ENCODE measurements around the gene HELT.

HELT gene

DNA sequence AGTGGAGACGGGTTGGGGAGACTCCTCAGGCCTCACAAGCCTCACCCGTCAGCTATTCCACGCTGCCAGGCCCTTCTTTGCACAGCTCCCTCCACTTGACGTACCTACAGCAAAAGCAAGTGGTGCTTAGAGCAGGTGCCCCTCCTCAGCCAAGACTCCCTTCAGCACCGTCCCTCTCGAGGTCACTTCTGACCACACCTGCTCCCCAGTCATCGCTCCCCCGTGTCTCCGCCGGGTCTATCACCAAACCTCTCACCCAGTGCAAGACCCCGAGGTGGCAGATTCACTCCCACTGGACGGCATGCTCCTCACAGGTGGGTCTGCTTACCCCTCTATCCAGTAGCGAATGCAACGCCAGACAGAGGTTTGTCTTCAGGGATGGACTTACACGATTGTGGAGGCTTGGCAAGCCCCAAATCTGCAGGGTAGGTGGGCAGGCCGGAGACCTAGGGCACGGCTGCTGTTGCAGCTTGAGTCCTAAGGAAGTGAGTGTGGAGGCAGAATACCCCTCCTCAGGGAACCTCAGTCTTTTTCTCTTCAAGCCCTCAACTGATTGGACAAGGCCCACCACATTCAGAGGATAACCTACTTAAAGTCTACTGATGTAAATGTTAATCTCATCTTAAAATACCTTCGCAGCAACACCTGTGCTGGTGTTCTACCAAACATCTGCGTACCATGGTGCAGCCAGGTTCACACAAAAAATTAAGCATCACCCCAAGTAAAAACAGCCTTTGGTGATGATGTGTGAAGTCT is 14.5 kb upstream of the HELT start:
- no peak for DNase-seq

DNA sequence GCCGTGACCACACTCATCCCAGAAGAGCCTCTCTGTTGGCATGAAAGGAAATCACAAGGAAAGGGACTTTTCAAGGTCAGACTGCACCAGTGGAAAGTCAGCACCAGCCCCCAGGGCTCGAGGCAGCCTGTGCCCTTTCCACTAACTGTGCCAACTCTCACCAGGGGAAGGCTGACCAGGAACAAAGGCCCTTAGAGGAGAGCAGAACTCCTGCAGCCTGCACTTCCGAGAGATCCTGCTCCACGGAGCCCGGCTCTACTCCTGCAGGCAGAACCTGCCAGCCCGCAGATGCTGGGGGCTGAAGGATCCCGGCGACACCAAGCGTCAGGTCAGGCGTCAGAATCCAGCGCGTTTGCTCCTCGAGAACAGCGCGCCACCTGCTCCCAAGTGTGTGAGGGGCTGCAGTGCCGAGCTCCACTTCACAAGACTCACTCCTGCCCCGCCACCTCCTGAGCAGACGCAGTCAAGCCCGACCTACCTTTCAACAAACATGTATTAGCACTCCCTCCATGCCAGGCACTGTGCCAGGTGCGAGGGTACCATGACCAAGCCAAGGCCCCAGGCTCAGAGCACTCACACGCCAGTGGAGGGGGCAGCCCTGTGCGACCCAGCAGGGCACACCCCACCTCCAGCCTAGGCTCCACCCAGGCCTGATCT is 13.6 kb upstream of the HELT start:
- DNase-seq: no peak

GRCh38 chr4:185005219-185005819 is 13.0 kb upstream of the HELT start:
- peak; percentile 65 for DNase-seq

DNA sequence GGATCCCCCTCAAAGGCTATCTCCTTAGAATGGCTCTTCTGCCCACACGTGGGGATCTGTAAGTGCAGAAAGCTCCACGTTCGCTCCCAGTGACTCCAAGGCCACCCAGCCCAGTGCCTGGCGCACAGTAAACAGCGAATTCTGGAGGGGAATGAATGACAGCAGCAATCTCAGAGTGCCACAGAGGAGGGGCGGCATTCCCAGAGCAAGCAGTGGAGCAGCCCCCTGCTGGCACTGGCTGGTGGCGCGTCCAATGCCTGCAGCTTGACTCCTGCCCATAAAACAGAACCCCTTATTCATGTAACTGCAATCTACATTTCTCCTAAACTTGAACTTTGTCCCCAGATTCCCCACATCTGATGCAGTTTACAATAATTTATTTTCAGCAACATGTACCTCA is 6.9 kb upstream of the HELT start:
- DNase-seq: no peak

- DNase-seq: no peak
These were observed 4.7 kb upstream of the HELT start for GRCh38 chr4:185013417-185014125.

GRCh38 chr4:185015108-185015507 is 3.2 kb upstream of the HELT start:
- no peak for DNase-seq

DNA sequence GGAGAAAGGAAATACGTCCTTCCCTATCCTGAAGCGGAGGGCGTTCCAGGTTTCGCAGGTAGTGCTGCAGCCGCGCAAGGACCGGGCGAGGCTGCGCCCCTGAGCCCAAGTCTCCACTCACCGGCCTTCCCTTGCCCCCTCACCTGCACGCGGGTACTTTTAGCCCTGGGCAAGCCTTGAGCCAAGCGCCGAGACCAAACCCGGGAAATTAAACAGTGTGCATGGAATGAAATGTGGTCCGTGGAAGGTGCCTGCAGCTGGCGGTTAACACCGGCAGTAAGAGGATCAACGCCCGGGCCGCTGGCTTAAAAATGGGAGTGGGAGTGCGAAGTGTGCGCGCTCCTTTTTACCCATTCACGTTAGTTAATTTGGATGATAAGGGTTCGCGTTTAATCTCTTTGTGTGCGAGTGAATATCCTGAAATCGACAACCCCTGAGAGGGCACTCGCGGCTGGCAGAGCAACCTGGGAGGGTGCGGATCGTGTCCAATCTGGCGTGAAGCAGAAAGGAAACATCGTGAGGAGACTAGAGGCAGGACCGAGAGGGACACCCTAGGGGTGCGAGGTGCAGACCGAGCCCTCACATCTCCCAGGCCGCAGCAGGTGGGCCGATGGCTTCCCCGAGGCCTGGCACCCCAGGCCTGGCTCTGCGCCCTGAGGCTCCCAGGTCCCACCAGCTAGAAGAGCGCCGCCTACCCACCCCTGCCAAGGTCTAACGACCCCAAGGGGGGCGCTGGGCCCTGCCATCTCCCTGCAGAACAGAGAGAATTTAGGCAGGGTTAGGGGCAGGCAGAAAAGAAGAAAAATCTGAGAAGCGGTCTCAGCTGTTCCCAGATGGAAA is 2.0 kb upstream of the HELT start:
- no peak for DNase-seq

GRCh38 chr4:185016946-185017758 is 1.1 kb upstream of the HELT start:
- no peak for DNase-seq

- no peak for DNase-seq
These were observed 655 bp downstream of the HELT start for GRCh38 chr4:185018834-185019455.

- DNase-seq: no peak
These were observed 1.4 kb downstream of the HELT start for GRCh38 chr4:185019456-185020292.

- DNase-seq: no peak
These were observed 2.1 kb downstream of the HELT start for GRCh38 chr4:185020293-185020808.

DNA sequence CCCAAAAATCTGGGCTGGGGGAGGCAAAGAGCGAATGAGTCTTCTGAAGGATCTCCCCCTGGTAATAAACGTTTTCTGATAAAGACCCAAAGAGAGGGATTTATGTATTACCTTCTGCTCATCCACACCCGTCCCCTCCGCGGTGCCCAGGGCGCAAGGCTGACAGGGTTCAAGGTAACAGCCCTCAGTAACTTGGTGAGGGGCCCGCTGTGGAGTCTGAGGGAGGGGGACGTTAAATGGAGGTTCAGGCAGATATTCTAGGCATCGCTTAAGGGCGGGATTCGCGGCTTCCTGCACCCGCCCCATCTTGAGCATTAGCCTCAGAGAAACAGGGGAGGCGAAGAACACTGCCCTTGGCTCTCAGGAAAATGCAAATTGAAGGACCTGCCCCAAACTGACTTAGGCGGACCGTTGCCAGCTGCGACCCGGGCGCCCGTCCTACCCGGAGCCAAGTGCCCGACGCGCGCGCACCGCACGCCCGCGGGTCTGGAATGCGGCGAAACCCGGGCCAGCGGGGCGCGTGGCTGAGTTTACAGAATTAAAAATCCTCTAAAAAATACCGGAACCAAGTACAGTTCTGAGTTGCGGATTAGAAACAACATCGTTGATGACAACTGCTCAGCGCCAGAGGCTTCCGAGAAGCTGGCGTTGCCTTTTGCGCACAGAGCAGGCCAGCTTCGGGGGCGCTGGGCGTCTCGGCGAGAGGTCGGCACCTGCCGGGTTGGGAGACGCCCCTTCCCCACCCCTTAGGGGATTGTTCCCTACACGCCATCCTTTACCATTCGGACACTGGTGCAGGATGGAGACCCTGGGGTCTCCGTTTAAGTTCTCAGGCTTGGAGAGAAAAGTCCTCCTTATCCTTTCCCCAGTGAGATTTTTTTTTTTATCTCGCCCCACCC is 2.8 kb downstream of the HELT start:
- no peak for DNase-seq

GRCh38 chr4:185023471-185023870 is 5.2 kb downstream of the HELT start:
- no peak for DNase-seq

- no peak for DNase-seq
These were observed 10.3 kb downstream of the HELT start for GRCh38 chr4:185028625-185029024.

- no peak for DNase-seq
These were observed 13.3 kb downstream of the HELT start for GRCh38 chr4:185031611-185032010.

DNA sequence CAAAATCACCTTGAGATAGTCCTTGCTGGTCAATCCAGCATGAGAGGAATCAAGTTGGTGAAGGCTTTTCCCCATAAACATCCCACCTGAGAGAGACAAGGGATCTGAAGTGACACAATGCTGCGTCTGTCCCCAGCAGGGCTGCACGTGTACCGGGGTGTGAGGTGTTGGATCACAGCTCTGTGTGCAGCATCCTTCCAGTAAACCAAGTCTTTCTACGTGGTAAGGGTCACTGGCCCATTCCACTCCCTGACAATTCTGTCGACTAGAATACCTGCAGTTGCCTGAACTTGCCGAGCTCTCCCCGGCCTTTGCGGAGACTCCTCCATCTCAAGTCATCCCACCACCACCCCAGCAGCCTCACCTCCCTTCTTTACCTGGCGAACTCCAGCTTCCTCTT is 14.8 kb downstream of the HELT start:
- DNase-seq: no peak

GRCh38 chr4:185033950-185034349 is 15.7 kb downstream of the HELT start:
- DNase-seq: no peak

DNA sequence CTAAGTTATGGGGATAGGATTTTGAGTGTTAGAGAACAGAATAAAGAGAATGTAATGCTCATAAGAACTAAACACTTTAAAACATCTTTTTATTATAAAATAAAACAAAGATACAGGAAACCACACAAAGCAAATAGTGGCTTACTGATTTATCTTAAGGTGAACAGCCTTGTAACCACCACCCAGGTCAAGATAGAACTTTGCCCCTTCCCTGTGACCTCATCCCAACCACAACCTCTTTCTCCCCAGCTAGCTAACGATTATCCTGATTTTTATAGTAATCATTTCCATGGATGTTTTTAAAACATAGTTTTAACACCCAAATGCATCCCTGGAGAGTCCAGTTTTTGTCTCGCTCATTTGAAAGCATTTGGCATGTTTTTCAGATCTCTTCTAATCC is 17.0 kb downstream of the HELT start:
- DNase-seq: no peak

GRCh38 chr4:185036019-185036418 is 17.7 kb downstream of the HELT start:
- no peak for DNase-seq
